Right ventricle myocardium inferior (tissue), 1 donor: ENCODE measurements around the gene TYW3. TPM values are rescaled to one million over a fixed set of nuclear protein-coding genes. Genes with fewer than 3 reads are reported as not detected.
A peak's percentile ranks its signal among the peaks of the same experiment; 100 is the strongest.

ENCODE experiments used
- ATAC-seq: fragments of 200-7000 bp; cut with Tn5 transposase; one replicate; pipeline ENCODE4 v1.9.1; 2020; ENCODE audit warnings: mild to moderate bottlenecking, moderate library complexity
- DNase-seq: peaks from one replicate; pipeline ENCODE4 v3.0.0; 2021; ENCODE audit errors: missing footprints
- intact Hi-C: fragments of 100-400 bp; cut with DNase I; formaldehyde crosslinking; loops from one replicate; pipeline ENCODE4 v1.11.0; 2022
- long read RNA-seq: library from polyadenylated mRNA; unstranded; transcript quantifications from one replicate; pipeline ENCODE4 v2.0.0, GENCODE V29; 2021
- total RNA-seq: library from RNA; stranded (reverse); fragmentation: NEBNext Ultra II Directional; extraction: Animal tissue kit (Norgen Biotek cat#: 25700); gene quantifications from one replicate; pipeline ENCODE4 v1.2.1, GENCODE V29; 2021
- donor health status: DM: no; HTN: yes; CAD: no; lungs with severe emphysema.

Gene TYW3, protein sequence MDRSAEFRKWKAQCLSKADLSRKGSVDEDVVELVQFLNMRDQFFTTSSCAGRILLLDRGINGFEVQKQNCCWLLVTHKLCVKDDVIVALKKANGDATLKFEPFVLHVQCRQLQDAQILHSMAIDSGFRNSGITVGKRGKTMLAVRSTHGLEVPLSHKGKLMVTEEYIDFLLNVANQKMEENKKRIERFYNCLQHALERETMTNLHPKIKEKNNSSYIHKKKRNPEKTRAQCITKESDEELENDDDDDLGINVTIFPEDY
- total RNA-seq = 19.9 TPM
- long read RNA-seq, transcript TYW3-201 (6 exons, 3,430 nt) = major isoform, 11 of 11 reads
- long read RNA-seq, partial matches to known transcripts = 0 of 11 reads
- long read RNA-seq, other reads (novel, unspliced or antisense) = 0 of 11 reads

DNA sequence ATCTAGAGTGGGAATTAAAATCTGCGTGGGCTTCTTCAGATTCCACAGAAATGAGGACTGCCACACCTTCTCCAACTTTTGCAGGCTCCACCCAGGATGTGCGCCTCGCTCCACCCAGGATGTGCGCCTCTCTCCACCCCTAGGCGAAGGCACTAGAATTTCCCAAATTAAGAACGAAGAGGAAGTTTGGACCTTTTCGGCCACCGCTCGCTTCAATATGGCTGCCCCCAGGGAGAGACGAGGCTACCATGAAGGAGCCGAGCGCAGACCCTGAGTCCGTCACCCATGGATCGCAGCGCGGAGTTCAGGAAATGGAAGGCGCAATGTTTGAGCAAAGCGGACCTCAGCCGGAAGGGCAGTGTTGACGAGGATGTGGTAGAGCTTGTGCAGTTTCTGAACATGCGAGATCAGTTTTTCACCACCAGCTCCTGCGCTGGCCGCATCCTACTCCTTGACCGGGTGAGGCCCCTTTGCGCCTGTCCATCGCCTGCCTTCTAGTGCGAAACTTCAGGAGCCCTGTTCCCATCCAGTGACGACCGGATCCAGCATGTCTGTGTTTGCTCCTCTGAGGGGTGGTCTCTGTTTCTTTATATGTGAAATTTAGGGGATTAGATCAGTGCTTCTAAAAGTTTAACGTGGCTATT is at the start of gene TYW3, which contains the start of gene CRYZ:
TSS of gene TYW3 (plus strand) at position 193 of the 644 bp plus-strand sequence. CDS start at position 286, 93 bp downstream.
TSS of gene CRYZ (minus strand) at position 91 of the 644 bp plus-strand sequence. CDS start 8,229 bp downstream, outside the sequence.
- DNase-seq = peak; percentile 91
- intact Hi-C loops = loop anchor here (5.0 kb wide), 1 partner anchor 346 kb away; no protein-coding TSS in a partner anchor
- peak; percentile 98 for ATAC-seq

DNA sequence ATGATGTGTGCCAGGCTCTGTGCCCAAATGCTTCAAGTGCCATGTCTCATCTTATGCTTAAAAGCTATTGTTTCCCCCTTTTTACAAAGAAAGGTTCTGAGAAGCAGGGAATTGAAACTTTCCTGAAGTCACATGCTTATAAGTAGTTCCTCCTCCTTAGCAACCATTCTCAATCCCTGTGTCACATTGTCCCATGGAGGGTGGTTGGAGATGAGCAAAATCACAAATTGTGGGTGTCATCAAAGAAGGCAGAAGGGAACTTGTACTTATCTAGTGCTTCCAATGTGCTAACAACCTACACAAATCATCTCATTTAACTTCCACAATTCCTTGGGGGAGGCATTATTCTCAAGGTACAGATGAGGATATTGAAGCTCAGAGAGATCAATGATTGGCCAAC is 49.3 kb upstream of the TYW3 start:
- no peak for ATAC-seq

DNA sequence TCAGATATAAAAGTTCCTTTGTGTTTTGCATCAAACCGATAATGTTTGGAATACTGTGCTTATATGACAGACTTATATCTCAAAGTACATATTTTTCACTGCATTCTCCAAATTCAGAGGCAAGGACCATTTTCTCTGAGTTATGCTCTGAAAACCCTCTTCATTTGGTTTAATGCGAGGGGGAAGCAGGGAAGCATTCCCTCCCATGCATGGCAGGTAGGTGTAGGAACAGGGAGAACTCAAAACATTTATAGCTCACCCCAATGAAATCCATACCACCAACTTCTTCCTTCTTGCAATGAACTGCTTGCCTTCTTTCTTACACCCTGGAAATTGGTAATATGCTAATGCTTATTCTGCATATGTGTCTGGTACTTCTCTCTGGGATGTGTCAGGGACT is 48.7 kb upstream of the TYW3 start:
- intact Hi-C loops = no loop called here
- DNase-seq (no peak), ATAC-seq (no peak)

More for the DNA sequence above, 49.3 kb upstream of the TYW3 start:
- intact Hi-C loops = no loop called here
- no peak for DNase-seq

DNA sequence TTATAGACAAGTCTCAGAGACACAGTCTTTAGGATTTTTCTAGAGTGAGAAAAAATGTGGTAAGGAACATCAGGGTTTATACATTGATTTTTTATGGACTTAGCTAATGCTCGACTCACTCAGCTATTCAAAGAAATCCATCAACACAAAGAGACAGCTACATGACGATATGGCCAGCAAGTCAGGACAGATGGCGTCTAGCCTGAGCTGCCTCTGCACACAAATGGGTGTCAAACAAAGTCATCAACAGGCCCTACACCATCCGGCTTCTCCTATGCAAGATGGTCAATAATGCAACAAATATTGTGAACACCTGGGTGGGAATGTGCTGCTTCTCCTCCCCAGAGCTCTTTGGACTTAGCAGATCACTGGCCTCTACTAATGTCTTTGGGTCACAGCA is 46.0 kb upstream of the TYW3 start:
- DNase-seq = no peak
- ATAC-seq = no peak
- intact Hi-C loops = no loop called here

DNA sequence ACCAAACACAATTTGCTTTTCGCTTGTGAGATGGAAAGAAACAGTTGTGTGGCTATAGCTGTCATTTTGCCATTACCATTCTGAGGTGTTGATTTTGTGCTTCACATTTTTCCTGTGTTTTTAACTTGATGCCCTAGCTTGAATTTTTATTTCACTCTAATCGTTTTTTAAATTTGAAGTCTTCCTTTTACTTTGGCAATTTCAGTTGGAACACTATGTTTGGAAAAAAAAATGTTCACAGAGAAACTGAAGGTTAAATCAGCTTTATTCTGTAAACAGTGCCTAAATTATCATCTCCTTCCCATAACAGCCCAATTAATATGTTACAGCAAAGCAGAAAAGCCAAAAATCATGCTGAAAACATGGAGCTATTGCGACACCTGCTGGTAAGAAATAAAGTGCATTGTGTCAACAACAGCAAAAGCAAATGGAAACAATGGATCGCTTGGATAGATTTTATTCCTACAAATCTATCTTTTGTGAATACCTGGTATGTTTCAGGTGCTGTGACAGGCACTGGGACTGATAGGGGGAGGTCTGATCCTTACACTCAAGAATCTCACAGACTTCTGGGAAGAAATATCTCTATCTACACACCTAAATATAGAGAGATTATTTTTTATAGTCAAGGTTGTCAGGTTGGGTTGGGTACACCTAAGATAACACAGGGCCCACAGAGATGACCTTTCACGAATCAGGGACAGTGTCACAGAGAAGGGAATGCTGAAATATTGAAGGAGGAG is 43.2 kb upstream of the TYW3 start:
- intact Hi-C loops = no loop called here
- no peak for ATAC-seq
- no peak for DNase-seq

DNA sequence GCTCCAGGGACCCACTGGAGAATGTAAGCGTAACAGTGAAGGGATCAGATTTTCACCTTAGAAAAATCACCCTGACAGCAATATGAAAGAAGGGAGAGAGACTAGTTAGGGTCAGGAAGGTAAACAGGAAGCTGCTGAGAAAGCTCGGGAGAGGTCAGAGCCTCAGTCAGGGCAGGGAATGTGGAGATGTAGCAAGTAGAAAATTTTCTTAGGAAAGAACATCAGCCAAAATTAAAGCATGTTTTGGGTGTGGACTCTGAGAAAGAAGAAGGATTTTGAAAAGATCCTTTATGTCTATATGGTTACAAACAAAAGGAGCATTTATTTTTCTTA is 42.6 kb upstream of the TYW3 start:
- DNase-seq (no peak), ATAC-seq (no peak)
- intact Hi-C loops = no loop called here

DNA sequence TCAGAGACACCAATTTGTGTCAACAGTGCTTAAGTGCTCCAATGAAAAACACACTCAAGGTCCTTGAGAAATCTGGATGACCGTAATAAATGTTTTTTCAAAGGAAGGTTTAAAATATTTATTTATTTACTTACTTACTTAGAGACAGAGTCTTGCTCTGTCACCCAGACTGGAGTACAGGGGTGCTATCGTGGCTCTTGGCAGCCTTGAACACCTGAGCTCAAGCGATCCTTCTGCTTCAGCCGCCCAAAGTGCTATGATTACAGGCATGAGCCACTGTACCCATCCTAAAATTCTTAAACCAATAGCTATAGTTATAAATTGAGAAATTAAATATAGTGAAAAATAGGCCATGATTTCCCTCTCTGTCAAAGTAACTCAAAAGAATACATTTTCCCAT is 42.0 kb upstream of the TYW3 start:
- no peak for ATAC-seq
- no peak for DNase-seq

DNA sequence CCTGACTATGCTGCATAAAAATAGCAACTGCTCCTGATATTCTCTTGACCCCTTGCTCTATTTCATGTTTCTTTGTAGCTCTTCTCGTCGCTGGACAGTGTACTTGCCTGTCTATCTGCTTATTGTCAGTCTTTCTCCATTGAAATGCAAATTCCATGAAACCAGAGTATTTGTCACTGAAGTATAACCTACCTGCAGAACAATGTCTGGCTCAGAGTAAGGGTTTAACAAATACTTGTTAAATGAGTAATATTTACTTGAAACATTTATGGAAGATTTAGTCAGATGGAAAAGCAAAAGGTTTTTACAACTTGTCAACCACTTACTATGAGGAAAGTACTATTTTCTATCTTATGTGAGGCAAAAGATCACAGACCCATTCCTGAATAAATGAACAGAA is 39.5 kb upstream of the TYW3 start:
- DNase-seq = no peak
- intact Hi-C loops = no loop called here
- no peak for ATAC-seq

More for the DNA sequence above, 42.0 kb upstream of the TYW3 start:
- intact Hi-C loops = no loop called here

DNA sequence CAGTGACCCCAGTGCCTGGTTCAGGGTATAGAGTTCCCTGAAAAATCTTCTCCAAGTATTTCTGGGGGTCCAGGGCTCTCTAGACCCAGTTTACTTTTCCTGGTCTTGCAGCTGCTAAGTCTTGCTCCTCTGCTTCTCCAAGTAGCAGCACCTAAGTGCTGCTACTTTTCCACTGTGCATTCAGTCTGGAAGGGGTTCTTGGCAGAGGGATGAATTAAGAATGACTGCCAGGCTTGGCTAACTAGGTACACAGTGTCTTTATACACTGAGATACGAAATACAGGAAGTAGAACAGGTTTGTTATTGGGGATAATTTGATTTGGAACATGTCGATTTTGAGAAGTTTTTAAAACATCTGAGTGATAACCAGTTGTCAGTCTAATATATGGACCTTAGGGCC is 35.1 kb upstream of the TYW3 start:
- DNase-seq = no peak
- intact Hi-C loops = no loop called here
- ATAC-seq = no peak

DNA sequence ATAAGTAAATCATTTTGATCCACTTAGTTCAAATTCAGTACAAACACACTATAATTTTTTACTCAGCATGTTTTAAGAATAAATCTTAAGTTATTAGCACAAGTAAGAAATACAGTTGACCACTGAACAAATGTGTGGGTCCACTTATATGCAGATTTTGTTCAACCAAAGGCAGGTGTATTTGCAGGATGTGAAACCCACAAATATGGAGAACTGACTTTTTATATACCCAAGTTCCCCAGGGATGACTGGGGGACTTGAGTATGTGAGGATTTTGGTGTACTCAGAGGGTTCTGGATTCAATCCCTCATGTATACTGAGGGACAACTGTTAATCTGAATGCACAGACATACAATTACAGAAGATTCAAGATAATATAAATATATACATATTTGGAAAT is 33.6 kb upstream of the TYW3 start:
- no peak for DNase-seq
- intact Hi-C loops = no loop called here
- no peak for ATAC-seq

DNA sequence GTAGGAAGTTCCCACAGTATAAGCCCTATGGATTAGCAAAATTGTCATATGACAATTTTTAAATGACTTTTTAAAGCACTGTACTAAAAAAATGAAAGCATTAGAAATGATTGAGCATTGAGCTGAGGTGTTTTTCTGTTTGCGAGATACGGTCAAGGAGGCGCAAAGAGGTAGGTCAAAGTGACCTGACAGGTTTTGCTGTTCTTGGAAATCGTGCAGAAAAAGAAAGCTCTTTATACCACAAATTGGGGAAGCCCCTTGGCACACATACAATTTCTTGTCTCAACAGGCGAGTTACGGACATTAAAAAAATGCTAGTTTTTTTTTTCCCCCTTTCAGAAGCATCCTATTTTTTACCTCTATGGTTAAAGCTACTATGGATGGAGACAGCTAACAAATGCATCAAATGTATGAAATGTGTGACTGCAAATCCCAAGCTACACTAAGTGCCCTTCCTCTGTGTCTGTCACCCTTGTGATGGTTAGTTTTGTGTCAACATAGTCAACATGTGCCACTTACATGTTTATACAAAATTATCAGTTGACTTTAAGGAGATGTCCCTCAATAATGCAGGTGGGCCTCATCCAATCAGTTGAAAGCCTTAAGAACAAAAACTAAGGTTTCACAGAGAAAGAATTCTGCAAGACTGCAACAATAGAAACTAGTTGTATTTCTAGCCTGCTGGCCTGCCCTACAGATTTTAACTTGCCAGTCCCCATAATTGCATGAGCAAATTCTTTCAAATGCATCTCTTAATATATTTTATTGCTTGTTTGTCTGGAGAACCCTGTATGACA is 29.4 kb upstream of the TYW3 start:
- ATAC-seq (no peak), DNase-seq (no peak)
- intact Hi-C loops = no loop called here

DNA sequence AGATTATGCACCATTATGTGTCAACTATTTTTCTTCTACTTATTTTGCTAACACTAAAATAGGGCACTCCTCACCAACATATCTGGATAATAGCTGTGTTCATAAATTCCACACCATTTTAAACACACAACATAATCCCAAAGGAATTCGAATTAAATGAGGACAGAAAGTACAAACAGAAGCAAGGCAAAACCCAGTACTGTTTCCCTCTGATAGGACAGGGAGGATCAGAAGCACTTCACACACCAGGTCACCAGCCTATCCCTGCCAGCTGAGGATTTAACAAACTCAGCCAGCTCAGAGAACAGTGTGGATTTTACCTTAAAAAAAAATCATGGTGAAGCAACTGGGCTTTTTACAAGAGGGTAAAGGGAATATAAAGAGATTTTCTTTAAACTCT is 20.1 kb upstream of the TYW3 start:
- intact Hi-C loops = no loop called here
- no peak for DNase-seq
- ATAC-seq = no peak

DNA sequence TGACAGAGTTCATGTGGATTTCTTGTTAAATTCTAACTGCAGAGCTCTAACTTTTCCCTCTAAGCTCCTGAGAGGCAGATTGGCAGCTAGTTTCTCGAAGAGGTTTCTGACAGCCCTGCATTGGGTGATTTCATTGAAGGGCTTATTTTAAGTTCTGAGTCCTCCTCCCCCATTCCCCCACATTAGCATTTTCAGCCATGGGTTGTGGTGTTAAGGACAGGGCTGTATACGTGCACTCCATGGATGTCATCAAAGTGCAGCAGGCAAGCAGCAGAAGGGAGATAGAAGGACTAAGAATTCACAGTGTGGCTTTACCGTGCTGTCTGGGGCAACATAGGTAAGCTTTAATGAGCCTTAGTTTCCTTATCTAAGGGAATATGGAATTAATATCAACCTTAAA is 19.1 kb upstream of the TYW3 start:
- intact Hi-C loops = no loop called here
- DNase-seq (no peak), ATAC-seq (no peak)

DNA sequence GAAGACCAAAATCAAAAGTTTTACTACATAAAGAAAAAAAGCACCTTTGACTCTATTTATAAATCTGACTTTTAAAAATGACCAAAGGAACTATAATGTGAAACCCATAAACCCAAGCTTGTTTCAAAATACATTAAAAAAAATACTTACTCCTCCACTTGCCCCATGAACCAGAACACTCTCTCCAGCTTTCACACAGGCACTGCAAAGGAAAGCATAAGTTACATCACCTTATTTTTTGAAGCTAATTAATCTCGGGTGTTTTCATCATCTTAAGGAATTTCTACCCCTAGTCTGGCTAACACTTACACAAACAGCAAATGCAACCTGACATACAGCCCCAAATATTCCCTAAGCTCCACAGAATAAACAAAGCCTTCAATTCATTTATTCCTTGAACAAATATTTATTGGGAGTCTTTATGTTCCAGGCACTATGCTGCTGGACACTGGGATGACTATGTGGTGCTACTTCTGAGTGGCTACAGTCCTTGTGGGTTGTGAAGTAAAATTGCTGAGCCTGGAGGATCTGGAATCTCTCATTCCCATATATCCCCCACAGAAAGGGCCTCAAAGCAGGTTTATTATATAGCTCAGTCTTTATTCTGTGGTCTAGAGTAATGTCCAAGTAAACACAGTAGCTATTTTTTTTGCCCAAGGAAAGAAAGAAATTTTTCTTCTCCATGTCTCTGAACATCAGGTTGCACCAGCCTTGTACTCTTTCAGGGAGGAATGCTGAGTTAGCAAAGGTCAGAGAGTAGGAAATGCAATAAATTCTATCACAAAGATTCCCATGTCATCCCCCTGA is 18.3 kb upstream of the TYW3 start:
- ATAC-seq (no peak), DNase-seq (no peak)
- intact Hi-C loops = no loop called here

DNA sequence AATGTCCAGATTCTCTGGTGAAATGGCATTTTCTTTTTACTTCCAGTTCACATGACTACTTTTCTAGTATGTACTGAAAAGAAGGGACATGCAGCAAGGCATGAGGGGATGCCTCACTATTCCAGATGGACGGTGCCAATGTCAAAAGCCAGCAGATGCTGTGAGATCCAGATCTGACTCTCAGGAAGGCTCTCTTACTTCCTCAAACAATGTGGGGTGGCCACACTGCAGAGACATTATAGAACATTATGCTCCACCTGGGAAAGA is 17.8 kb upstream of the TYW3 start:
- intact Hi-C loops = no loop called here
- DNase-seq = no peak
- ATAC-seq = no peak

DNA sequence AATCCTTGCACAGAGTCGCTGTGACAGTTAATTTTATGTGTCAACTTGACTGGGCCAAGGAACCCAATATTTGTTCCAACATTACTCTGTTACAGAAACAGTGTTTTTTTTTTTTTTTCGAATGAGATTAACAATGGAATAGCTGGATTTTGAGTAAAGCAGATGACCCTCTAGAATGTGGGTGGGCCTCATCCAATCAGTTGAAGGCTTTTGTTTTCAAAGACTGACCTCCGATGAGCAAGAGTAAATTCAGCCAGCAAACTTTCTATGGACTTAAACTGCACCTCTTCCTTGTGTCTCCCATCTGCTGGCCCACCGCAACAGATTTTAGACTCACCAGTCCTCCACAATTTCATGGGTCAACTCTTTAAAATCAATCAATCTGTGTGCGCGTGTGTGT is 17.1 kb upstream of the TYW3 start:
- intact Hi-C loops = no loop called here
- ATAC-seq = no peak
- no peak for DNase-seq

DNA sequence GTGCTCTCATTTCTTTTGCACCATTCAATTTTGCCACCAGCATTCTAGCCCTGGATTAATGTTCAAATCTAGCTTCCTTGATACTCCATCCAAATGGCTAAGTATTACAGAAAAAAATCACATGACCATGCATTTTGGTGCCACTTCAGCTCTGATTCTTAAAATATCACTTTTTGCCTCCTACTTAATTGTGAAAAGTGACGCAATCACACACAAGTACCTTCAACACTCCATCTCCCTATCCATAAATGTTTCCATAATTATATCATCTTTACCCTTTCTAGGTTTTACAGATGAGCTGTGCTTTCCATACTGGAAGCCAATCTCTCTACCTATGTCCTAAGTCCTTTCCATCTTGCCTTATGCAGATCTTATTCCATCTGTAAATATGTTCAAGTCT is 16.1 kb upstream of the TYW3 start:
- ATAC-seq (no peak), DNase-seq (no peak)
- intact Hi-C loops = no loop called here

DNA sequence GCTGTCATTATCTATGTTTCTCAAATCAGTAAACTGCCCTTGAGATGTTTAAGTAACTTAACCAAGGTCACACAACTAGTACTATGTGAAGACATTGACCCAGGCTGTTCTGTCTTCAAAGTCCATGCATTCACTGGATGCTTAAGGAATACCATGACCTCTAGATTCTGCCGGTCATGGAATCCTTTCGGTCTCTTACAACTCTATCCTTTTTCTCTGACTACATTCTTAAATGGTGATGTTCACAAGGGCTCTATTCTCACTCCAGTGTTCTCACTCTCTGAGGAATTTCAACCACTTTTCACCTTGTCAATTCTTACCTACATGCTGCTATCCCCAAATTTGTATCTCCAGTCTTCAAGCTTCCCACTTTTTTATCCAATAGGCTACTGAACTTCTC is 15.3 kb upstream of the TYW3 start:
- ATAC-seq = no peak
- intact Hi-C loops = no loop called here

DNA sequence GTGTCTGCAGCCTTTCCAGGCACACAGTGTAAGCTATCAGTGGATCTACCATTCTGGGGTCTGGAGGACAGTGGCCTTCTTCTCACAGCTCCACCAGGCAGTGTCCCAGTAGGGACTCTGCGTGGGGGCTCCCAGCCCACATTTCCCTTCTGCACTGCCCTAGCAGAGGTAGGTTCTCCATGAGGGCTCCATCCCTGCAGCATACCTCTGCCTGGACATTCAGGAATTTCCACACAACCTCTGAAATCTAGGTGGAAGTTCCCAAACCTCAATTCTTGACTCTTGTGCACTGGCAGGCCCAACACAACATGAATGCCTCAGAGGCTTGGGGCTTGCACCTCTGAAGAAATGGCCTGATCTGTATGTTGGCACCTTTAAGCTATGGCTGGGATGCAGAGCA is 6.9 kb upstream of the TYW3 start:
- intact Hi-C loops = no loop called here
- no peak for DNase-seq
- no peak for ATAC-seq

More for the DNA sequence above, 15.3 kb upstream of the TYW3 start:
- DNase-seq = no peak
